Common myeloid progenitor, CD34-positive (primary cell): ENCODE data around the gene CPNE4.

Experiments
- CTCF ChIA-PET: fragments of 350-600 bp; sonication (Branson Sonifier 250); formaldehyde crosslinking; loops from one replicate; lab custom pipeline; 2021; ENCODE audit warnings: antibody characterized with exemption; lab: Charles Lee
- POLR2A ChIA-PET: fragments of 350-600 bp; sonication (Branson Sonifier 250); formaldehyde crosslinking; loops from one replicate; lab custom pipeline; 2021; ENCODE audit warnings: antibody characterized with exemption; lab: Charles Lee
- DNase-seq, 3 donors: peaks; one replicate each; pipeline versions ENCODE4 v3.0.0 to v3.0.0-alpha.2; 2013
- H3K27ac ChIP-seq, 2 experiments: 1 replicate in 1 of 2; 2 replicates in 1 of 2; pipeline ENCODE4 v1.7.0; 2013; ENCODE audit warnings: inconsistent platforms in 2 of 2, low read length in 2 of 2, mild to moderate bottlenecking in 2 of 2, low read depth in 1 of 2, moderate library complexity in 1 of 2; ENCODE audit not compliant: severe bottlenecking in 2 of 2, insufficient read depth in 1 of 2, poor library complexity in 1 of 2
- H3K27me3 ChIP-seq, 5 experiments: replicated peaks in 2 of 5; 1 replicate in 3 of 5; 2 replicates in 2 of 5; pipeline versions ENCODE4 v1.6.1 to v1.7.0; 2013; ENCODE audit warnings: low read length in 4 of 5, mild to moderate bottlenecking in 2 of 5, moderate library complexity in 2 of 5, inconsistent platforms in 1 of 5; ENCODE audit not compliant: insufficient read depth in 5 of 5, control insufficient read depth in 4 of 5
- H3K36me3 ChIP-seq, 4 experiments: 1 replicate in 2 of 4; 2 replicates in 2 of 4; pipeline versions ENCODE4 v1.6.1 to v1.7.0; 2013; ENCODE audit warnings: low read length in 3 of 4, control low read depth in 1 of 4, mild to moderate bottlenecking in 1 of 4; ENCODE audit not compliant: control insufficient read depth in 4 of 4, insufficient read depth in 4 of 4
- H3K4me1 ChIP-seq, 4 experiments: 1 replicate in 3 of 4; 2 replicates in 1 of 4; pipeline versions ENCODE4 v1.6.1 to v1.7.1; 2013; ENCODE audit warnings: low read length in 3 of 4, mild to moderate bottlenecking in 3 of 4, control low read depth in 1 of 4, inconsistent platforms in 1 of 4, moderate library complexity in 1 of 4; ENCODE audit not compliant: control insufficient read depth in 4 of 4, insufficient read depth in 4 of 4; ENCODE audit errors: control extremely low read depth in 1 of 4
- H3K4me3 ChIP-seq, 7 experiments: 1 replicate in 4 of 7; 2 replicates in 3 of 7; pipeline versions ENCODE4 v1.5.1 to v1.7.0; 2013; ENCODE audit warnings: mild to moderate bottlenecking in 7 of 7, low read length in 6 of 7, moderate library complexity in 6 of 7, inconsistent platforms in 2 of 7, low read depth in 2 of 7, control low read depth in 1 of 7; ENCODE audit not compliant: insufficient read depth in 4 of 7, control insufficient read depth in 1 of 7; ENCODE audit errors: extremely low read depth in 1 of 7
- H3K9me3 ChIP-seq, 5 experiments: 1 replicate in 4 of 5; 2 replicates in 1 of 5; pipeline versions ENCODE4 v1.6.1 to v1.7.1; 2013; ENCODE audit warnings: low read length in 4 of 5, mild to moderate bottlenecking in 2 of 5, inconsistent platforms in 1 of 5, low read depth in 1 of 5, moderate library complexity in 1 of 5; ENCODE audit not compliant: control insufficient read depth in 4 of 5, insufficient read depth in 2 of 5; ENCODE audit errors: control extremely low read depth in 1 of 5
- WGBS: methylation state at CpG from one replicate; pipeline ENCODE4 v1.1.5; 2013; ENCODE audit not compliant: insufficient coverage; 5-methylcytosine and 5-hydroxymethylcytosine counted together

Gene CPNE4

GRCh38 chr3:131794766-131795388, 239.9 kb downstream of the CPNE4 start:
- CTCF ChIA-PET: interaction anchor here (0.7 to 3.8 kb wide), 14 partner anchors 10 to 620 kb away, joined by 3 to 20 read pairs (median 3); no protein-coding TSS in a partner anchor
- H3K4me3 ChIP-seq: no peak overlapping the region
- no peaks in the 10 kb centered on the region for H3K36me3 ChIP-seq
- POLR2A ChIA-PET: no interaction called here
- no peaks in the 10 kb centered on the region for H3K9me3 ChIP-seq
- 83% methylated on average over 1 of the region's 5 CpGs for WGBS
- no peaks in the 10 kb centered on the region for H3K27me3 ChIP-seq
- H3K4me1 ChIP-seq: peaks cover 16 to 30% (median 25%) of the 10 kb centered on the region in 4 experiments
- H3K27ac ChIP-seq: no peak overlapping the region
- DNase-seq: peak; percentile 65 to 82 (median 78)

GRCh38 chr3:131793870-131794269, 240.9 kb downstream of the CPNE4 start:
- Histone ChIP-seq H3K4me1 (peaks cover 16 to 30% (median 25%) of the 10 kb centered on the region in 4 experiments), H3K27ac (no peak overlapping the region)
- CTCF ChIA-PET: interaction anchor here (0.7 to 3.8 kb wide), 4 partner anchors 23 to 610 kb away, joined by 3 to 20 read pairs (median 4); no protein-coding TSS in a partner anchor

GRCh38 chr3:131789188-131789587, 245.6 kb downstream of the CPNE4 start:
- no peak overlapping the region for H3K27ac ChIP-seq
- H3K4me3 ChIP-seq: no peak overlapping the region
- no peaks in the 10 kb centered on the region for H3K36me3 ChIP-seq
- H3K4me1 ChIP-seq: peaks cover 0 to 5% (median 0%) of the 10 kb centered on the region in 4 experiments
- H3K27me3 ChIP-seq: peaks cover 0 to 2% (median 0%) of the 10 kb centered on the region in 5 experiments
- ChIA-PET CTCF (no interaction called here), POLR2A (no interaction called here)
- peaks cover 0 to 4% (median 0%) of the 10 kb centered on the region in 5 experiments for H3K9me3 ChIP-seq
- no peak for DNase-seq
- WGBS: no CpG with 5 or more reads among the region's 2 CpGs

More at GRCh38 chr3:131793870-131794269, 240.9 kb downstream of the CPNE4 start:
- Histone ChIP-seq H3K36me3 (no peaks in the 10 kb centered on the region), H3K27me3 (no peaks in the 10 kb centered on the region), H3K9me3 (no peaks in the 10 kb centered on the region), H3K4me3 (no peak overlapping the region)
- DNase-seq: no peak
- POLR2A ChIA-PET: no interaction called here

GRCh38 chr3:131786386-131786785, 248.4 kb downstream of the CPNE4 start:
- CTCF ChIA-PET: no interaction called here
- H3K27ac ChIP-seq: no peak overlapping the region
- peaks cover 0 to 5% (median 1%) of the 10 kb centered on the region in 4 experiments for H3K4me1 ChIP-seq
- peaks cover 0 to 4% (median 0%) of the 10 kb centered on the region in 5 experiments for H3K9me3 ChIP-seq
- peaks cover 0 to 2% (median 0%) of the 10 kb centered on the region in 5 experiments for H3K27me3 ChIP-seq
- POLR2A ChIA-PET: no interaction called here
- no peak for DNase-seq
- no peaks in the 10 kb centered on the region for H3K36me3 ChIP-seq
- H3K4me3 ChIP-seq: no peak overlapping the region

- Histone ChIP-seq H3K4me3 (no peak overlapping the region), H3K4me1 (peaks cover 0 to 8% (median 5%) of the 10 kb centered on the region in 4 experiments), H3K9me3 (peaks cover 0 to 4% (median 0%) of the 10 kb centered on the region in 5 experiments), H3K27me3 (peaks cover 0 to 2% (median 0%) of the 10 kb centered on the region in 5 experiments), H3K27ac (no peak overlapping the region), H3K36me3 (no peaks in the 10 kb centered on the region)
- ChIA-PET POLR2A (interaction anchor here (0.7 kb wide), 1 partner anchor 534 kb away, joined by 3 read pairs; no protein-coding TSS in a partner anchor), CTCF (no interaction called here)
- peak; percentile 33 to 75 (median 60) for DNase-seq
- no CpG with 5 or more reads among the region's 1 CpG for WGBS
Observed at GRCh38 chr3:131782751-131783150, 252.1 kb downstream of the CPNE4 start.

- Histone ChIP-seq H3K4me3 (no peak overlapping the region), H3K9me3 (peaks cover 0 to 13% (median 3%) of the 10 kb centered on the region in 5 experiments), H3K27ac (no peak overlapping the region), H3K4me1 (peaks cover 0 to 11% (median 5%) of the 10 kb centered on the region in 4 experiments), H3K27me3 (no peaks in the 10 kb centered on the region), H3K36me3 (no peaks in the 10 kb centered on the region)
- 100% methylated on average over 1 of the region's 2 CpGs for WGBS
- no peak for DNase-seq
- ChIA-PET CTCF (interaction anchor here (1.4 kb wide), 1 partner anchor 17 kb away, joined by 3 read pairs; no protein-coding TSS in a partner anchor), POLR2A (no interaction called here)
Observed at GRCh38 chr3:131778526-131778925, 256.3 kb downstream of the CPNE4 start.

- ChIA-PET CTCF (no interaction called here), POLR2A (no interaction called here)
- peaks cover 0 to 11% (median 2%) of the 10 kb centered on the region in 4 experiments for H3K4me1 ChIP-seq
- DNase-seq: peak; percentile 19 to 62 (median 30)
- H3K9me3 ChIP-seq: peaks cover 0 to 13% (median 3%) of the 10 kb centered on the region in 5 experiments
- H3K4me3 ChIP-seq: no peak overlapping the region
- H3K27me3 ChIP-seq: no peaks in the 10 kb centered on the region
- H3K27ac ChIP-seq: no peak overlapping the region
- H3K36me3 ChIP-seq: no peaks in the 10 kb centered on the region
Observed at GRCh38 chr3:131775650-131776049, 259.2 kb downstream of the CPNE4 start.
